CD4-positive, alpha-beta T cell treated with Interleukin-4 for 4 hours (primary cell): ENCODE results near the gene ERC2.

Experiments
- DNase-seq: peaks from one replicate; pipeline ENCODE4 v3.0.0-alpha.2; 2020

Gene ERC2

GRCh38 chr3:55654123-55654760 lies 814.0 kb downstream of the ERC2 start:
- no peak for DNase-seq

GRCh38 chr3:55651011-55651410 lies 817.3 kb downstream of the ERC2 start:
- DNase-seq = no peak

GRCh38 chr3:55650011-55650410 lies 818.3 kb downstream of the ERC2 start:
- no peak for DNase-seq

- DNase-seq = no peak
Observed at GRCh38 chr3:55649554-55649953, 818.7 kb downstream of the ERC2 start.

GRCh38 chr3:55648591-55649318 lies 819.5 kb downstream of the ERC2 start:
- no peak for DNase-seq

GRCh38 chr3:55647670-55648069 lies 820.6 kb downstream of the ERC2 start:
- no peak for DNase-seq

GRCh38 chr3:55647063-55647462 lies 821.2 kb downstream of the ERC2 start:
- no peak for DNase-seq

- no peak for DNase-seq
Observed at GRCh38 chr3:55646121-55646520, 822.1 kb downstream of the ERC2 start.

GRCh38 chr3:55645422-55645821 lies 822.8 kb downstream of the ERC2 start:
- DNase-seq = no peak

- DNase-seq = no peak
Observed at GRCh38 chr3:55643283-55643682, 825.0 kb downstream of the ERC2 start.

- DNase-seq = no peak
Observed at GRCh38 chr3:55641964-55642363, 826.3 kb downstream of the ERC2 start.

- DNase-seq = no peak
Observed at GRCh38 chr3:55639896-55640765, 828.1 kb downstream of the ERC2 start.

GRCh38 chr3:55639143-55639542 lies 829.1 kb downstream of the ERC2 start:
- no peak for DNase-seq

- DNase-seq = no peak
Observed at GRCh38 chr3:55637906-55638638, 830.2 kb downstream of the ERC2 start.

GRCh38 chr3:55636300-55637195 lies 831.7 kb downstream of the ERC2 start:
- no peak for DNase-seq

- no peak for DNase-seq
Observed at GRCh38 chr3:55634345-55634744, 833.9 kb downstream of the ERC2 start.

GRCh38 chr3:55633333-55633732 lies 834.9 kb downstream of the ERC2 start:
- DNase-seq = no peak

- DNase-seq = no peak
Observed at GRCh38 chr3:55631766-55632331, 836.4 kb downstream of the ERC2 start.

- DNase-seq = no peak
Observed at GRCh38 chr3:55630921-55631299, 837.4 kb downstream of the ERC2 start.

- DNase-seq = no peak
Observed at GRCh38 chr3:55630280-55630920, 837.9 kb downstream of the ERC2 start.

GRCh38 chr3:55629432-55629831 lies 838.8 kb downstream of the ERC2 start:
- no peak for DNase-seq
